ENCODE data around the gene ORC1. TPM values are rescaled to one million over a fixed set of nuclear protein-coding genes. Genes with fewer than 3 reads are reported as not detected.
A peak's percentile ranks its signal among the peaks of the same experiment; 100 is the strongest.

The ORC1 gene
- total RNA-seq = under 1 TPM; 0.12 to 0.72 (median 0.57) TPM

- peaks cover 0 to 35% (median 8%) of the 10 kb centered on the region in 3 donors for H3K4me1 ChIP-seq
- no peak for TF ChIP-seq EP300 (IDR thresholded peaks at IDR 0.05)
- peak; percentile 83 for TF ChIP-seq POLR2AphosphoS5 (IDR thresholded peaks at IDR 0.05)
- peak; percentile 28 to 41 for TF ChIP-seq POLR2A (IDR thresholded peaks at IDR 0.05)
- TF ChIP-seq CTCF (IDR thresholded peaks at IDR 0.05) = peak; percentile 12 to 67 (median 50)
- peak within 1 kb of the TSS; percentile 77 to 96 for H3K4me3 ChIP-seq
- ATAC-seq = peak; percentile 99
- peaks cover 0 to 35% of the 10 kb centered on the region in 2 donors for H3K36me3 ChIP-seq
- no peaks in the 10 kb centered on the region for H3K9me3 ChIP-seq
- WGBS, 2 donors (ENCODE audit: low coverage in 1 of 2) = 2% methylated on average over 9 of the region's 57 CpGs; no CpG with 5 or more reads in 1 of the 2 donors
- no peaks in the 10 kb centered on the region for H3K27me3 ChIP-seq
- H3K27ac ChIP-seq = peak within 1 kb of the TSS; percentile 86 to 94 (median 88)
Measured at GRCh38 chr1:52404116-52404974, at the start of gene ORC1, which contains the start of gene PRPF38A. Gene ORC1 (minus strand): TSS chr1:52404423. CDS start chr1:52402223, 2,200 bp downstream. Gene PRPF38A (plus strand): TSS chr1:52404602. CDS start chr1:52404750, 148 bp downstream.

- ATAC-seq = no peak
- 64 to 77% methylated on average over 2 of the region's 2 CpGs for WGBS, 2 donors (ENCODE audit: low coverage in 1 of 2)
- no peaks in the 10 kb centered on the region for H3K4me1 ChIP-seq
- H3K36me3 ChIP-seq = peaks cover 3 to 78% of the 10 kb centered on the region in 2 donors
- no peaks in the 10 kb centered on the region for H3K9me3 ChIP-seq
- TF ChIP-seq POLR2AphosphoS5 (IDR thresholded peaks at IDR 0.05) (no peak), EP300 (IDR thresholded peaks at IDR 0.05) (no peak), CTCF (IDR thresholded peaks at IDR 0.05) (no peak), POLR2A (IDR thresholded peaks at IDR 0.05) (no peak)
- no peaks in the 10 kb centered on the region for H3K27me3 ChIP-seq
- H3K27ac ChIP-seq = no peak overlapping the region
- H3K4me3 ChIP-seq = no peak overlapping the region
Measured at GRCh38 chr1:52444463-52444862, 40.2 kb upstream of the ORC1 start.

GRCh38 chr1:52439976-52440375, 35.8 kb upstream of the ORC1 start:
- H3K36me3 ChIP-seq = peaks cover under 1 to 98% of the 10 kb centered on the region in 2 donors
- 87 to 90% methylated on average over 4 of the region's 4 CpGs for WGBS, 2 donors (ENCODE audit: low coverage in 1 of 2)
- ATAC-seq = no peak
- H3K27me3 ChIP-seq = no peaks in the 10 kb centered on the region
- no peaks in the 10 kb centered on the region for H3K9me3 ChIP-seq
- no peak overlapping the region for H3K4me3 ChIP-seq
- H3K27ac ChIP-seq = no peak overlapping the region
- no peaks in the 10 kb centered on the region for H3K4me1 ChIP-seq
- TF ChIP-seq EP300 (IDR thresholded peaks at IDR 0.05) = no peak
- TF ChIP-seq CTCF (IDR thresholded peaks at IDR 0.05) = no peak
- no peak for TF ChIP-seq POLR2A (IDR thresholded peaks at IDR 0.05)
- TF ChIP-seq POLR2AphosphoS5 (IDR thresholded peaks at IDR 0.05) = no peak

- 81 to 83% methylated on average over 7 of the region's 7 CpGs for WGBS, 2 donors (ENCODE audit: low coverage in 1 of 2)
- H3K36me3 ChIP-seq = peaks cover 0 to 98% of the 10 kb centered on the region in 2 donors
- TF ChIP-seq POLR2AphosphoS5 (IDR thresholded peaks at IDR 0.05) (no peak), CTCF (IDR thresholded peaks at IDR 0.05) (no peak), EP300 (IDR thresholded peaks at IDR 0.05) (no peak), POLR2A (IDR thresholded peaks at IDR 0.05) (no peak)
Measured at GRCh38 chr1:52436817-52437216, 32.6 kb upstream of the ORC1 start.

More at GRCh38 chr1:52436817-52437216, 32.6 kb upstream of the ORC1 start:
- H3K4me1 ChIP-seq = no peaks in the 10 kb centered on the region
- H3K9me3 ChIP-seq = no peaks in the 10 kb centered on the region
- H3K27me3 ChIP-seq = no peaks in the 10 kb centered on the region
- no peak overlapping the region for H3K4me3 ChIP-seq
- H3K27ac ChIP-seq = no peak overlapping the region
- no peak for ATAC-seq
